ENCODE measurements around the gene SLC19A1.

Gene SLC19A1

GRCh38 chr21:45542242-45542666, at the start of gene SLC19A1:
Gene SLC19A1 (minus strand): TSS chr21:45542440. CDS start chr21:45537959, 4,481 bp downstream.
- in situ Hi-C loops (cut with HindIII; ENCODE audit: low sequenced_read_pairs) = no loop called here

DNA sequence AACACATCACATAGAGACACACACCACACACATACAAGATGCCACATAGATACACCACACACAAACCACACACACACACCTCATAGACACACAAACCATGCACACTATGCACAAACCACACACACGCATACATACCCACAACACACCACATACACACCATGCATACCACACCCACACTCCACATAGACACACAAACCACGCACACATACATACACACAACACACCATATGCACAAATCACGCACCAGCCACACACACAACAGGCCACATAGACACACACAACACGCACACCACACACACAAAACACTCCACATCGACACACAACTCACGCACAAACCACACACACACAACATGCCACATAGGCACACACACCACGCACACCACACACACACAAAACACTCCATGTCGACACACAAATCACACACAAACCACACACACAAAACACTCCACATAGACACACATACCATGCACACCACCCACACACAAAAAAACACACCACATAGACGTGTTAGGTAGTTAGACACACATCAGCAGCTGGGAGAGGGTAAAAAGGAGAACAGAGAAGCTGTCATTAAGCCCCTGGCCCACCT, 49.5 kb upstream of the SLC19A1 start:
- in situ Hi-C loops (cut with HindIII; ENCODE audit: low sequenced_read_pairs) = no loop called here

DNA sequence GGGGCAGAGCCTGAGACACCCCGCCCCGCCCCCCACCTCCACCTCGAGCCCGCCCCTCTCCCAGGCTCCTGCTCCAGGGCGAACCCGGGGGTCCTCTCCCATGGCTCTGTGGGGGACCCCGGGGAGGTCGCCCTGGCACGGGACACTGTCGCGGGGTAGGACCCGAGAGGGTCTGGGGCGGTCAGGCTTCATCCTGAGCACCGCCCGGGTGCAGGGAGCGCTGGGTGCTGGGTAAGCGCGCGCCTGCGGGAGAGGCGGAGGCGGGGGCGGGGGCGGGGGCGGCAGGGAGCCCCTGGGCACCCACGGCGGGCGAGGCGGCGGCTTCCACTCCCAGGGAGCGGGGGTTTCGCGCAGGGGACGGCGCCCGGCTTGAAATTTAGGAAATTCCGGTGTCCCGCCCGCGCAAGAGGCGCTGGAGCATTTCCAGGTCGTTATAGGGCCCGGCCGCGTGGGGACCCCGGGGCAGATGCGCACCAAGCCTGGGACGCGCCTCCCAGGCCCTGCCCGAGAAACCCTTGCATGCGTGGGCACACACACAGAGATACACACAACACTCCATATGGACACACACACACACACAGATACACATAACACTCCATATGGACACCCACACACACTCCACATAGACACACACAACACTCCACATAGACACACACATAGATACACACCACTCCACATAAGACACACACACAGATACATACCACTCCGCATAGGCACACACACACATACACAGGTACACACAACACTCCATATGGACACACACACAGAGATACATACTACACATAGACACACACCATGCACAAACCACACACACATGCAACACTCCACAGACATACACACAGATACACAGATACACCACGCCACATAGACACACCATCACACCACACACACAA, 48.7 kb upstream of the SLC19A1 start:
- in situ Hi-C loops (cut with HindIII; ENCODE audit: low sequenced_read_pairs) = no loop called here

DNA sequence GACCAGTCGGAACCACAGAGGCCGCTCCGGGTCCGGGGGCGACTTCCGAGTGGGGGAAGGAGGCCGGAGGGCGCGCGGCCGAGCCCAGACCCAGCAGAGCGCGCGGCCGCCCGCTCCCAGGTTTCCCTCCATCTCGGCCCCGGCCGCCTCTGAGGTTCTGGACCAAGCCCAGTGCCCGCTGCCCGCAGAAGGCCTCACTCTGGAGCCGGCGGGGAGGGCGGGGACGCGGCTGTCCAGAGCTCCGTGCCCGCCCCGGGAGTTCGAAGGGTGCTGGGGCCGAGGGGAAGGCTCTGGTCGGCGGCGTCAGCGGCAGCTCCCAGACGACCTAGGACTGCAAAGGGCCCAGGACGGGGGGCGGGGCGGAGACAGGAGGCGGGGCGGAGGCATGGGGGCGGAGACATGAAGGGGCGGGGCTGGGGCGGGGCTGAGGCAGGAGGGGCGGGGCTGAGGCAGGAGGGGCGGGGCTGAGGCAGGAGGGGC, 48.0 kb upstream of the SLC19A1 start:
- in situ Hi-C loops (cut with HindIII; ENCODE audit: low sequenced_read_pairs) = no loop called here

- in situ Hi-C loops (cut with HindIII; ENCODE audit: low sequenced_read_pairs) = no loop called here
Measured at GRCh38 chr21:45589686-45590245, 47.5 kb upstream of the SLC19A1 start.

DNA sequence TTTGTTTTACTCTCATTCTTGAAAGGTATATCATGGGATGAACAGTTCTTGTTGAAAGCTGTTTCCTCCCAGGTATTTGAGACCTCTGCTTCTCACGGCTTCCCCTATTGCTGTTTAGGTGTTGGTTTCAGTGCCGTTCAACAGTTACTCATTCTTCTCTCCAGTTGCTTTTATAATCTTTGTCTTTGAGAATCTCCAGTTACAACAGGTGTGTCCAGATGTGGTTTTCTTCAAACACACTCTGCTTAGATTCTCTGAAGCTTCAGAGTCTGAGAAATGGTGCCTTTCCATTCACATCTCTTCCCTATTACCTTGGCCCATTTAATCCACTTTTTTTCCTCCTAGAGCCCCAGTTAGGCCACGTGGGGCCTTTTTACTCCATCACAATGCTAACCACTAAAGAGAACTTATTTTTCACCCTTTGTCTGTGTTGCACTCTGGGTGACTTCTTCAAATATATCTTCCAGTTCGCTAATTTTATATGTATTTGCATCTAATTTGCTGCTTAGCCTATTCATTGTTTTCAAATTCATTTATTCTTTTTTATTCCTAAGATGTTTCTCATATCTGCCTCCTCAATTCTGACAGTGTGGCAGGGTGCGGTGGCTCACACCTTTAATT, 46.7 kb upstream of the SLC19A1 start:
- in situ Hi-C loops (cut with HindIII; ENCODE audit: low sequenced_read_pairs) = no loop called here

GRCh38 chr21:45588086-45588825, 46.0 kb upstream of the SLC19A1 start:
- in situ Hi-C loops (cut with HindIII; ENCODE audit: low sequenced_read_pairs) = no loop called here

- in situ Hi-C loops (cut with HindIII; ENCODE audit: low sequenced_read_pairs) = no loop called here
Measured at GRCh38 chr21:45586289-45586858, 44.1 kb upstream of the SLC19A1 start.

DNA sequence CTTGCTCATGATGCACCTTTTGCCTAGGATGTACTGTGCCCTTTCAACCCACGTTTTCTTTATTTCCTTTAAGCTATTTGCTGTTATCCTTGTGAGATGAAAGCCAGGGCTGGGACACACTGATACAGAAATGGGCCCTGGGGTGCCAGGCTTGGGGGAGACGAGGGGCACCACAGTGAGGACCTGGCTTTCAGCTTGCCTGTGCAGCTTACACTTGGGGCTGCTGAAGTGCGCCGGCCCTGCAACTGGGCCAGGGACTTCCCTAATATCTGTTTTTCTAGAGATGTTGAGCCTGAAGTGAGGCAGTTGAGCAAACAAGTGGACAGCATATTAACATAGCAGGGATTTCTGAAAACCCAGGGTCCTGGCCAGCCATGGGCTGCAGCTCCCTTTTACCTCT, 42.5 kb upstream of the SLC19A1 start:
- in situ Hi-C loops (cut with HindIII; ENCODE audit: low sequenced_read_pairs) = no loop called here

DNA sequence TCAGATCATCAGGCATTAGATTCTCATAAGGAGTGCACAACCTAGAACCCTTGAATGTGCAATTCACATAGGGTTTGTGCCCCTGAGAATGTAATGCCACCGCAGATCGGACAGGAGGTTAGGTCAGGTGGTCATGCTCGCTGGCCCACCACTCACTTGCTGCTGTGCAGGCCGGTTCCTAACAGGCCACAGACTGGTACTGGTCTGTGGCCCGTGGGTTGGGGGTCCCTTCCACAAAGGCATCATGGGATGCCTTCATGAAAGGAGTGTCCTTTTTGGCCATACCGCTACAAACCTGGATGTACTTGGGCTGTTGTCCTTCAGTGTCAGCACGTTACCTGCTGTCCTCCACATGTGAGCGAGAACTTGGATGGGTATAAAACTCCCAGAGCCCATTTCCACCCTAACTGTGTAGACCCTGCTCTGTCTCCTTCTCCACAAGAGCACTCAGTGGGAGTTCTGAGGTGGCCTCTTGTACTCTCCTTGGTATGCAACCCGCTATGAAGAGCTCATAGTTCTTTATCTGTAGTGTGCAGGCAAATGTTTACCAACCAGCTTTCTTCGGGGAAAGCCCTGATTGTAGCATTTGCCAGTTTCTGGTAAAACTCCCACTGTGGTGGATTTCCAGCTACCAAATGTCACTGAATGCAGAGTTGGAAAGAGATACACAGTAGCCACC, 41.7 kb upstream of the SLC19A1 start:
- in situ Hi-C loops (cut with HindIII; ENCODE audit: low sequenced_read_pairs) = no loop called here

- in situ Hi-C loops (cut with HindIII; ENCODE audit: low sequenced_read_pairs) = no loop called here
Measured at GRCh38 chr21:45582128-45582527, 39.9 kb upstream of the SLC19A1 start.

DNA sequence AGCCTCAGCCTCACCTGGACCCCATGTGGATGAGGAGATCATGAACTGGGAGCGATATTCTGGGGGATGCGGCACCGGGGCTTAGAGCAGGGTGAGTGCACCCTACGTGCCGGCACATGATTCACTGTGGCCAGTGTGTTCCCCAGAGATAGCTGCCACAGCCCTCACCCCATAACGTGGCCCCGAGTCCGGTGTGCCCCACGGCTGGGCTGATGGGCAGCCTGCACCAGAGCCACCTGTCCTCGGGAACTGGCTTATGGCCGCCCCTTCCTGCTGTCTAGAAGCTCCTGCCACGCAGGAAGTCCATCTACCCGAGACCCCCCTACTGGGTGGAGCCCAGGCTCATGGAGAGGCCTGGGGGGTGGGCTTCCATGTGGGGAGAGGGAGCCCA, 39.1 kb upstream of the SLC19A1 start:
- in situ Hi-C loops (cut with HindIII; ENCODE audit: low sequenced_read_pairs) = no loop called here

GRCh38 chr21:45580576-45581321, 38.5 kb upstream of the SLC19A1 start:
- in situ Hi-C loops (cut with HindIII; ENCODE audit: low sequenced_read_pairs) = no loop called here

GRCh38 chr21:45580181-45580575, 37.9 kb upstream of the SLC19A1 start:
- in situ Hi-C loops (cut with HindIII; ENCODE audit: low sequenced_read_pairs) = no loop called here

DNA sequence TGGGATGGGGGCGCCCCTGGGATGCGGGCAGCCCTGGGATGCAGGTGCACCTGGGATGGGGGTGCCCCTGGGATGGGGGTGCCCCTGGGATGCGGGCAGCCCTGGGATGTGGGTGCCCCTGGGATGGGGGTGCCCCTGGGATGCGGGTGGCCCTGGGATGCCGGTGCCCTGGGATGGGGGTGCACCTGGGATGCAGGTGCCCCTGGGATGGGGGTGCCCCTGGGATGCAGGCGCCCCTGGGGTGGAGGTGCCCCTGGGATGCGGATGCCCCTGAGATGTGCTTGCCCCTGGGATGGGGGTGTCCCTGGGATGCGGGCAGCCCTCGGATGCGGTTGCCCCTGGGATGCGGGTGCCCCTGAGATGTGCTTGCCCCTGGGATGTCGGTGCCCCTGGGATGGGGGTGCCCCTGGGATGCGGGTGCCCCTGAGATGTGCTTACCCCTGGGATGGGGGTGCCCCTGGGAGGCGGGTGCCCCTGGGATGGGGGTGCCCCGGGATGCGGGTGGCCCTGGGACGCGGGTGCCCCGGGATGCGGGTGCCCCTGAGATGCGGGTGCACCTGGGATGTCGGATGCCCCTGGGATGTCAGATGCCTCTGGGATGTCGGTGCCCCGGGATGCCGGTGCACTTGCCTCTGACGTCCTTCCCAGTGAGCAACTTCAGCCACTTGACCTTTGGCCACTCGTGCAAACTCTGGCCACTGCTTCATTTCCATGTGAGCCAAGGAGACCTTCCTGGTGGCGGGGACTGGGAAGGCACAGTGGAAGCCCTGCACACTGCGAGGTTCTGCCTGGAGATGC, 37.3 kb upstream of the SLC19A1 start:
- in situ Hi-C loops (cut with HindIII; ENCODE audit: low sequenced_read_pairs) = no loop called here

- in situ Hi-C loops (cut with HindIII; ENCODE audit: low sequenced_read_pairs) = no loop called here
Measured at GRCh38 chr21:45578811-45579381, 36.7 kb upstream of the SLC19A1 start.

GRCh38 chr21:45578176-45578801, 36.0 kb upstream of the SLC19A1 start:
- in situ Hi-C loops (cut with HindIII; ENCODE audit: low sequenced_read_pairs) = no loop called here

GRCh38 chr21:45577801-45578175, 35.5 kb upstream of the SLC19A1 start:
- in situ Hi-C loops (cut with HindIII; ENCODE audit: low sequenced_read_pairs) = no loop called here
